ENCODE measurements around the gene TNPO3.

TNPO3 gene

DNA sequence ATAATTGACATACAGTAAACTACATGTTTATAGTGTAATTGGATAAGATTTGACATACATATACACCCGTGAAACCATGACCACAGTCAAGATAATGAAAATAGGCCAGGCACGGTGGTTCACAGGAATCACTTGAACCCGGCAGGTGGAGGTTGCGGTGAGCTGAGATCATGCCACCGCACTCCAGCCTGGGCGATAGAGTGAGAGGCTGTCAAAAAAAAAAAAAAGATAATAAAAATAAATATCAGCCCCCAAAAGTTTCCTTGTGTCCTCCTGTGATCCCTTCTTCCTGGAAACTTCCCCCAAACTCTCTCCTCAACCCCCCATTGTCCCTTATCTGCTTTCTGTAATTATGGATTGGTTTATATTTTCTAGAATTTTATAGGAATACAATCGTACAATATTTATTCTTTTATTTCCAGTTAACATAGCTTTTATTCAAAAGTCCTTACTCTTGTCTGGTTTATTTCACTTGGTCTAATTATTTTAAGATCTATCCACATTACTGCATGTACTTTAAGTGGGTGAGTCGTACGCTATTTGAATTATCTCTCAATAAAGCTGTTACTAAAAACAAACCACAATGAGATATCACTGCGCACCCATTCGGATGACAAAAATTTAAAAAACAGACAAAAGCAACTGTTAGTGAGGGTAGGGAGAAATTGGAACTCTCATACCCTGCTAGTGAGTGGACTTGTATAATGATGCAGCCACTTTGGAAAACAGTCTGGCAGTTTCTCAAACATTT, 30.1 kb upstream of the TNPO3 start:
- no peak overlapping the region for H3K4me3 ChIP-seq (ENCODE audit: low read depth, low read length)
- no peak for DNase-seq (ENCODE audit: low read depth)
- TF ChIP-seq, protein P1, sequence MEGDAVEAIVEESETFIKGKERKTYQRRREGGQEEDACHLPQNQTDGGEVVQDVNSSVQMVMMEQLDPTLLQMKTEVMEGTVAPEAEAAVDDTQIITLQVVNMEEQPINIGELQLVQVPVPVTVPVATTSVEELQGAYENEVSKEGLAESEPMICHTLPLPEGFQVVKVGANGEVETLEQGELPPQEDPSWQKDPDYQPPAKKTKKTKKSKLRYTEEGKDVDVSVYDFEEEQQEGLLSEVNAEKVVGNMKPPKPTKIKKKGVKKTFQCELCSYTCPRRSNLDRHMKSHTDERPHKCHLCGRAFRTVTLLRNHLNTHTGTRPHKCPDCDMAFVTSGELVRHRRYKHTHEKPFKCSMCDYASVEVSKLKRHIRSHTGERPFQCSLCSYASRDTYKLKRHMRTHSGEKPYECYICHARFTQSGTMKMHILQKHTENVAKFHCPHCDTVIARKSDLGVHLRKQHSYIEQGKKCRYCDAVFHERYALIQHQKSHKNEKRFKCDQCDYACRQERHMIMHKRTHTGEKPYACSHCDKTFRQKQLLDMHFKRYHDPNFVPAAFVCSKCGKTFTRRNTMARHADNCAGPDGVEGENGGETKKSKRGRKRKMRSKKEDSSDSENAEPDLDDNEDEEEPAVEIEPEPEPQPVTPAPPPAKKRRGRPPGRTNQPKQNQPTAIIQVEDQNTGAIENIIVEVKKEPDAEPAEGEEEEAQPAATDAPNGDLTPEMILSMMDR (IDR thresholded peaks at IDR 0.05; ENCODE audit: low read depth, low read length, missing control alignments), result no peak
- in situ Hi-C loops (cut with HindIII; ENCODE audit: low sequenced_read_pairs), result no loop called here

DNA sequence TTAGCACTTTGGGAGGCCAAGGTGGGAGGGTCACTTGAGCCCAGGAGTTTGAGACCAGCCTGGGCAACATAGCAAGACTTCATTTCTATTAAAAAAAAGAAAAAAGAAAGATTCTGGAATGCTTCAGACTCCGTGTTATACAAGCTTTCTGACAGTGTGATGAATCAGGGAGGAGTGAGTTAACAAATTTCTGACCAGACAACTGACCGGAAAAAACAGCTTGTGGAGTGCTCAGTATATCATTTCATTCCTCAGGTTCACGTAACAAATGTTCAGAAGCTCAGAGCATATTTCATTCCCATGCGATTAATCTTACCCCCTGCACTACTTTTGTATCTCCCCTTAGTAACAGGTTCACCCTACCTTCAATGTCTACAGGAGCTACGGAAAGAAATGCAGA, 28.6 kb upstream of the TNPO3 start:
- in situ Hi-C loops (cut with HindIII; ENCODE audit: low sequenced_read_pairs), result no loop called here
- no peak overlapping the region for H3K4me3 ChIP-seq (ENCODE audit: low read depth, low read length)
- no peak for DNase-seq (ENCODE audit: low read depth)
- TF ChIP-seq, protein P1 (IDR thresholded peaks at IDR 0.05; ENCODE audit: low read depth, low read length, missing control alignments), result no peak

DNA sequence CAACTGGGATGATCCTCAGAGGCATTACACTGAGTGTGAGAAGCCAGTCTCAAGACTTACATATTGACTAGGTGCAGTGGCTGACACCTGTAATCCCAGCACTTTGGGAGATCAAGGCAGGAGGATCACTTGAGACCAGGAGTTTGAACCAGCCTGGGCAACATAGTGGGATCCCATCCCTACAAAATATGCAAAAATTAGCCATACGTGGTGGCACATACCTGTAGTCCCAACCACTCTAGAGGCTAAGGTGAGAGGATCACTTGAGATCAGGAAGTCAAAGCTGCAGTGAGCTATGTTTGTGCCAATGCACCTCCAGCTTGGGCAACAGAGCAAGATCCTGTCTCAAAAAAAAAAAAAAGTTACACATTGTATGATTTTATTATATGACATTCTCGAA, 23.5 kb upstream of the TNPO3 start:
- no peak for DNase-seq (ENCODE audit: low read depth)
- no peak overlapping the region for H3K4me3 ChIP-seq (ENCODE audit: low read depth, low read length)
- TF ChIP-seq, protein P1 (IDR thresholded peaks at IDR 0.05; ENCODE audit: low read depth, low read length, missing control alignments), result no peak
- in situ Hi-C loops (cut with HindIII; ENCODE audit: low sequenced_read_pairs), result no loop called here

DNA sequence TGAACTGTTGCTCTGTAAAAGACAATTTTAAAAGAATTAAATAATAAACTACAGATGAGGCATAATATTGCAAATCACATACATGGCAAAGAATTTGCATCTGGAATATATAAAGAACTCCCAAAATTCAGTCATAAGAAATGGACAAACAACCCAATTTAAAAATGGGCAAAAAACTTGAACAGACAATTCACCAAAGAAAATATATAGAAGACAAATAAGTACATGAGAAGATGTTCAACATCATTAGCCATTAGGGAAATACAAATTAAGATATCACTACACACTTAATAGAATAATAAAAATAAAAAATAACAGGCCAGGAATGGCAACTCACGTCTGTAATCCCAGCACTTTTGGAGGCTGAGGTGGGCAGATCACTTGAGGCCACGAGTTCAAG, 22.0 kb upstream of the TNPO3 start:
- no peak overlapping the region for H3K4me3 ChIP-seq (ENCODE audit: low read depth, low read length)
- TF ChIP-seq, protein P1 (IDR thresholded peaks at IDR 0.05; ENCODE audit: low read depth, low read length, missing control alignments), result no peak
- DNase-seq (ENCODE audit: low read depth), result no peak
- in situ Hi-C loops (cut with HindIII; ENCODE audit: low sequenced_read_pairs), result no loop called here

DNA sequence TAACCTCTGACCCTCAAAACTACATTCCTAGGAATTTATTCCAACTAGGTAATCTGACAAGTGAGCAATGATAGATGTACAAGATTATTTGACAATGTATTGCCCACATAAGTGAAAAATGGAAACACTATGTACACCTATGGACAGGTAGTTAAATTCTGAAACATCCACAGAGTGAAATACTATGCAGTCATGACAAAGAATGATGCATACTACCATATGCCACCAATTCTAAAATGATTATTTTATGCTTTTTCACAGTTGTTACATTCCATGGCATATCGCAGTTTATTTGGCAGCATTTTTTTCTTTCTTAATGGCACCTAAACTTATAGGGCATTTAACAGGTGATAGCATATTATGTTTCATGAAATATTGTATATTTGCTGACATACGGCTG, 20.1 kb upstream of the TNPO3 start:
- TF ChIP-seq, protein P1 (IDR thresholded peaks at IDR 0.05; ENCODE audit: low read depth, low read length, missing control alignments), result no peak
- H3K4me3 ChIP-seq (ENCODE audit: low read depth, low read length), result no peak overlapping the region
- no peak for DNase-seq (ENCODE audit: low read depth)
- in situ Hi-C loops (cut with HindIII; ENCODE audit: low sequenced_read_pairs), result no loop called here

DNA sequence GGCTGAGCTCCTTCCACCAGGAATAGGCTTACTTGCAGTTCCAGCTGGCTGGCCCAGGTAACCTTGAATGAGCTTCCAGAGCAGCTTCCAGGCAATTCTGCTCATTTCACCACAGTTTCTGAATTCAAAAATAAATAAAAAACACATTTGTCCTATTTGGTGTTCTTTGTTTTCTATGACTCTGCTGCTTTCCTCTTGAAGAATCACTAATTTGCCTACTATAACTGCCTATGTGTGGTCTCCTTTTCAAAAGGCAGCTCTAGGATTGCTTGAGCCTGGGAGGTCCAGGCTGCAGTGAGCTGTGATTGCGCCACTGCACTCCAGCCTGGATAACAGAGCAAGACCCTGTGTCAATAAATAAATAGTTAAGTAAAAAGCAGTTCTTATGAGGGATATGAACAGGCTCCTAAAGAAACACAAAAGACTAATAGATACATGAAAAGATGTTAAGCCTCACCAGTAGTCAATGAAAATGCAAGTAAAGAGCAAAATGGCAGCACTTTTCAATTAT, 19.5 kb upstream of the TNPO3 start:
- no peak for DNase-seq (ENCODE audit: low read depth)
- TF ChIP-seq, protein P1 (IDR thresholded peaks at IDR 0.05; ENCODE audit: low read depth, low read length, missing control alignments), result no peak
- no peak overlapping the region for H3K4me3 ChIP-seq (ENCODE audit: low read depth, low read length)
- in situ Hi-C loops (cut with HindIII; ENCODE audit: low sequenced_read_pairs), result no loop called here

Measured in astrocyte of the cerebellum (primary cell).